Fibroblast of lung (primary cell): Measurements from ENCODE around the gene EPHB2.

Experiments used
- EZH2 ChIP-seq: IDR thresholded peaks from 2 replicates; pipeline ENCODE4 v1.5.1; 2012; ENCODE audit warnings: low read length, control low read depth, mild to moderate bottlenecking; ENCODE audit errors: missing control alignments
- TF ChIP-seq, protein P1 (sequence below), 2 donors: IDR thresholded peaks in 1 of 2; conservative IDR thresholded peaks in 1 of 2; 1 replicate in 1 of 2; 2 replicates in 1 of 2; pipeline ENCODE4 v1.5.1; 2011 to 2012; ENCODE audit warnings: low read length in 2 of 2, control low read depth in 1 of 2, inconsistent platforms in 1 of 2, low read depth in 1 of 2, mild to moderate bottlenecking in 1 of 2

DNA sequence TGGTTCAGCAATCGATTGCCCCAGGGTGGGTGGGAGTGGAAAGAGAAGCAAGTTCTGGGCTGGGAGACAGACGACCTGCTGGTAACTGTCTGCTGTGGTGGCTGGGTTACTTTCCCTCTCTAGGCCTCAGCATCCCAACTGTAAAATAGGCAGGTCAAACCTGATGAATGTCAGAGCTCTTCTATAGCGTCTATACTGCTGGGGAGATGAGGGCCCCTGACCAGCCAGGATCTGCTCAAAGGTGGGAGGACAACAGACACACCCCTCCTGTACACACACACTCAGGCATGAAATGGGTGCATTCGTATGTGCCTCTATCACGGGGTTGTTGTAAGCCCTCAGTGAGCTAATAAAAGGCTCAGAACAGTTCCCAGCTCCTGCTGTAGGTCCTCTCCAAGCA is 12.7 kb upstream of the EPHB2 start:
- TF ChIP-seq, protein P1, sequence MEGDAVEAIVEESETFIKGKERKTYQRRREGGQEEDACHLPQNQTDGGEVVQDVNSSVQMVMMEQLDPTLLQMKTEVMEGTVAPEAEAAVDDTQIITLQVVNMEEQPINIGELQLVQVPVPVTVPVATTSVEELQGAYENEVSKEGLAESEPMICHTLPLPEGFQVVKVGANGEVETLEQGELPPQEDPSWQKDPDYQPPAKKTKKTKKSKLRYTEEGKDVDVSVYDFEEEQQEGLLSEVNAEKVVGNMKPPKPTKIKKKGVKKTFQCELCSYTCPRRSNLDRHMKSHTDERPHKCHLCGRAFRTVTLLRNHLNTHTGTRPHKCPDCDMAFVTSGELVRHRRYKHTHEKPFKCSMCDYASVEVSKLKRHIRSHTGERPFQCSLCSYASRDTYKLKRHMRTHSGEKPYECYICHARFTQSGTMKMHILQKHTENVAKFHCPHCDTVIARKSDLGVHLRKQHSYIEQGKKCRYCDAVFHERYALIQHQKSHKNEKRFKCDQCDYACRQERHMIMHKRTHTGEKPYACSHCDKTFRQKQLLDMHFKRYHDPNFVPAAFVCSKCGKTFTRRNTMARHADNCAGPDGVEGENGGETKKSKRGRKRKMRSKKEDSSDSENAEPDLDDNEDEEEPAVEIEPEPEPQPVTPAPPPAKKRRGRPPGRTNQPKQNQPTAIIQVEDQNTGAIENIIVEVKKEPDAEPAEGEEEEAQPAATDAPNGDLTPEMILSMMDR (conservative IDR thresholded peaks at IDR 0.05 in 1 of 2, IDR thresholded peaks at IDR 0.05 in 1 of 2; ENCODE audit: low read depth in 1 of 2, low read length in 2 of 2), result no peak
- no peak for TF ChIP-seq EZH2
